ENCODE results near the gene VEGFB.

GRCh38 chr11:64288353-64288750 is 54.0 kb downstream of the VEGFB start:
- TF ChIP-seq POLR2A (IDR thresholded peaks at IDR 0.05; ENCODE audit: low read depth) (no peak), POLR2AphosphoS5 (IDR thresholded peaks at IDR 0.05) (no peak)
